ENCODE results near the gene GK.

GK gene

DNA sequence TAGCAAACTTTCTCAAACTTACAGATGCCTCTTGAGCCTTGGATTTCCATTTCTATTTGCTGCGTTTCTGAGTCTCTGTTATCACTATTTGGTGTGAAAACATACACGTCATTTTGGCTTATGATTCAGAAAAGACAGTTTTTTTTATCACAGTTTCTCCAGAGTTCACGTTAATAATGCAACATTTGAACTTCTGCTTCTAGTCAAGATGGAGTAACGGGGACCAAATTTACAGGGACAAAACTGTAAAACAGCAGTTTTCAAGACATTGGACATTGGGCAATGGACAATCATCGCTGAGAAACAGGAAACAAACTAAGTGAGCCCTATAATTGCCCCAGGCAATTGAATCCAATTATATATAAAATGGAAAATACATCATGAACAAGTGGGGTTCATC lies 39.5 kb upstream of the GK start:
- Histone ChIP-seq H3K9me3 (replicated peaks; ENCODE audit: insufficient read depth, low read length) (no peaks in the 10 kb centered on the region), H3F3A (ENCODE audit: insufficient read depth, low read length) (no peaks in the 10 kb centered on the region), H3K4me1 (ENCODE audit: low read length) (no peaks in the 10 kb centered on the region), H3K36me3 (replicated peaks; ENCODE audit: insufficient read depth, low read length) (no peaks in the 10 kb centered on the region), H2AFZ (ENCODE audit: low read length) (no peak overlapping the region), H3K27me3 (replicated peaks; ENCODE audit: insufficient read depth, low read length) (no peaks in the 10 kb centered on the region), H3K9me2 (replicated peaks; ENCODE audit: insufficient read depth, low read length) (no peaks in the 10 kb centered on the region), H3K4me2 (ENCODE audit: low read depth, low read length) (no peak overlapping the region), H3K79me2 (ENCODE audit: low read length) (no peaks in the 10 kb centered on the region), H3K27ac (ENCODE audit: low read length) (no peak overlapping the region), H3K9ac (ENCODE audit: low read length) (no peak overlapping the region), H3K4me3 (ENCODE audit: low read length) (no peak overlapping the region), H4K20me1 (ENCODE audit: insufficient read depth, low read length) (no peaks in the 10 kb centered on the region)
- TF ChIP-seq EZH2phosphoT487 (IDR thresholded peaks at IDR 0.05; ENCODE audit: low read length), result no peak
- TF ChIP-seq EZH2 (optimal IDR thresholded peaks at IDR 0.05; ENCODE audit: low read depth, low read length), result no peak
- no peak for TF ChIP-seq CTCF (IDR thresholded peaks at IDR 0.05; ENCODE audit: low read length)
- DNase-seq, result no peak

DNA sequence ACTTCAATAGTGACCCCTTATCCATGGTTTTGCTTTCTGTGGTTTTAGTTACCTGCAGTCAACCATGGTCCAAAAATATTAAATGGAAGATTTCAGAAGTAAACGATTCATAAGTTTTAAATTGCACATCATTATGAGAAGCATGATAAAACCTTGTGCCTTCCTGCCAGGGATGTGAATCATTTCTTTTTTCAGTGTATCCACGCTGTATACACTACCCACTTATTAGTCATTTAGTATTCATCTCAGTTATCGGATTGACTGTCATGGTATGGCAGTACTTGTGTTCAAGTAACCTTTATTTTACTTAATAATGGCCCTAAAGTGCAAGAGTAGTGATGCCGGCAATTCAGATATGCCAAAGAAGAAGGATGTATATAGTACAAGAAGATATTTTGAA lies 38.0 kb upstream of the GK start:
- H3K4me3 ChIP-seq (ENCODE audit: low read length), result no peak overlapping the region
- H3K9me2 ChIP-seq (replicated peaks; ENCODE audit: insufficient read depth, low read length), result no peaks in the 10 kb centered on the region
- no peaks in the 10 kb centered on the region for H3F3A ChIP-seq (ENCODE audit: insufficient read depth, low read length)
- no peak for DNase-seq
- no peak overlapping the region for H3K27ac ChIP-seq (ENCODE audit: low read length)
- no peak overlapping the region for H2AFZ ChIP-seq (ENCODE audit: low read length)
- H3K4me1 ChIP-seq (ENCODE audit: low read length), result no peaks in the 10 kb centered on the region
- no peak overlapping the region for H3K4me2 ChIP-seq (ENCODE audit: low read depth, low read length)
- H3K36me3 ChIP-seq (replicated peaks; ENCODE audit: insufficient read depth, low read length), result no peaks in the 10 kb centered on the region
- no peak overlapping the region for H3K9ac ChIP-seq (ENCODE audit: low read length)
- H4K20me1 ChIP-seq (ENCODE audit: insufficient read depth, low read length), result no peaks in the 10 kb centered on the region
- TF ChIP-seq CTCF (IDR thresholded peaks at IDR 0.05; ENCODE audit: low read length), result no peak
- TF ChIP-seq EZH2phosphoT487 (IDR thresholded peaks at IDR 0.05; ENCODE audit: low read length), result no peak
- TF ChIP-seq EZH2 (optimal IDR thresholded peaks at IDR 0.05; ENCODE audit: low read depth, low read length), result no peak
- H3K27me3 ChIP-seq (replicated peaks; ENCODE audit: insufficient read depth, low read length), result no peaks in the 10 kb centered on the region
- no peaks in the 10 kb centered on the region for H3K9me3 ChIP-seq (replicated peaks; ENCODE audit: insufficient read depth, low read length)
- no peaks in the 10 kb centered on the region for H3K79me2 ChIP-seq (ENCODE audit: low read length)

- H3K4me2 ChIP-seq (ENCODE audit: low read depth, low read length), result no peak overlapping the region
Measured at GRCh38 chrX:30618160-30618765, 35.0 kb upstream of the GK start.

More at GRCh38 chrX:30618160-30618765, 35.0 kb upstream of the GK start:
- H2AFZ ChIP-seq (ENCODE audit: low read length), result no peak overlapping the region
- no peak overlapping the region for H3K27ac ChIP-seq (ENCODE audit: low read length)
- no peaks in the 10 kb centered on the region for H3K36me3 ChIP-seq (replicated peaks; ENCODE audit: insufficient read depth, low read length)
- H3K9me3 ChIP-seq (replicated peaks; ENCODE audit: insufficient read depth, low read length), result no peaks in the 10 kb centered on the region
- no peaks in the 10 kb centered on the region for H3F3A ChIP-seq (ENCODE audit: insufficient read depth, low read length)
- no peak overlapping the region for H3K9ac ChIP-seq (ENCODE audit: low read length)
- H3K4me3 ChIP-seq (ENCODE audit: low read length), result no peak overlapping the region
- no peaks in the 10 kb centered on the region for H4K20me1 ChIP-seq (ENCODE audit: insufficient read depth, low read length)
- H3K4me1 ChIP-seq (ENCODE audit: low read length), result no peaks in the 10 kb centered on the region
- no peaks in the 10 kb centered on the region for H3K9me2 ChIP-seq (replicated peaks; ENCODE audit: insufficient read depth, low read length)
- TF ChIP-seq EZH2phosphoT487 (IDR thresholded peaks at IDR 0.05; ENCODE audit: low read length) (no peak), CTCF (IDR thresholded peaks at IDR 0.05; ENCODE audit: low read length) (no peak; the same call in 1 of the 2 replicates), EZH2 (optimal IDR thresholded peaks at IDR 0.05; ENCODE audit: low read depth, low read length) (no peak)
- DNase-seq, result no peak
- H3K79me2 ChIP-seq (ENCODE audit: low read length), result no peaks in the 10 kb centered on the region
- no peaks in the 10 kb centered on the region for H3K27me3 ChIP-seq (replicated peaks; ENCODE audit: insufficient read depth, low read length)
